Cerebellar cortex (tissue), 1 donor: Measurements from ENCODE around the gene MFAP3.

Source experiments
- DNase-seq: peaks from one replicate; pipeline ENCODE4 v3.0.0-alpha.2; 2015; ENCODE audit warnings: low spot score

The MFAP3 gene

GRCh38 chr5:154092356-154093141, 53.8 kb downstream of the MFAP3 start:
- DNase-seq: no peak

- DNase-seq: no peak
Measured at GRCh38 chr5:154093142-154093532, 54.4 kb downstream of the MFAP3 start.

GRCh38 chr5:154095904-154096303, 57.1 kb downstream of the MFAP3 start:
- DNase-seq: no peak

- DNase-seq: no peak
Measured at GRCh38 chr5:154097031-154097430, 58.3 kb downstream of the MFAP3 start.

- DNase-seq: no peak
Measured at GRCh38 chr5:154098465-154098864, 59.7 kb downstream of the MFAP3 start.

- no peak for DNase-seq
Measured at GRCh38 chr5:154101184-154101583, 62.4 kb downstream of the MFAP3 start.

GRCh38 chr5:154103233-154103632, 64.5 kb downstream of the MFAP3 start:
- DNase-seq: peak; percentile 61
